WTC11 (cell line): ENCODE results near the gene SMIM1. TPM values are rescaled to one million over a fixed set of nuclear protein-coding genes. Genes with fewer than 3 reads are reported as not detected.
A peak's percentile ranks its signal among the peaks of the same experiment; 100 is the strongest.

Experiments
- ATAC-seq: fragments of 200-7000 bp; cut with Tn5 transposase; 2 replicates; pipeline ENCODE4 v1.10.0; 2021; ENCODE audit warnings: mild to moderate bottlenecking, moderate library complexity
- CTCF ChIA-PET: fragments of 300-600 bp; sonication (Branson Sonifier 250); formaldehyde crosslinking; loops from one replicate; lab custom pipeline; 2021; ENCODE audit warnings: antibody characterized with exemption; lab: Charles Lee
- POLR2A ChIA-PET: fragments of 350-600 bp; sonication (Branson Sonifier 250); formaldehyde crosslinking; loops from one replicate; lab custom pipeline; 2021; ENCODE audit warnings: antibody characterized with exemption; lab: Charles Lee
- DNase-seq: peaks from one replicate; pipeline ENCODE4 v3.0.0; 2021; ENCODE audit warnings: low spot score
- H3K27ac Mint-ChIP-seq: 2 replicates; pipeline ENCODE4 v1.8.0; 2021; ENCODE audit warnings: mixed read lengths
- H3K27me3 Mint-ChIP-seq: 2 replicates; pipeline ENCODE4 v1.8.0; 2021; ENCODE audit warnings: low read depth, mild to moderate bottlenecking, moderate library complexity, mixed read lengths
- H3K36me3 Mint-ChIP-seq: 2 replicates; pipeline ENCODE4 v1.8.0; 2021; ENCODE audit warnings: mixed read lengths
- H3K4me1 Mint-ChIP-seq: 2 replicates; pipeline ENCODE4 v1.8.0; 2022; ENCODE audit warnings: mixed read lengths
- H3K4me3 Mint-ChIP-seq: 2 replicates; pipeline ENCODE4 v1.8.0; 2021; ENCODE audit warnings: mild to moderate bottlenecking, moderate library complexity, mixed read lengths
- H3K9me3 Mint-ChIP-seq: 2 replicates; pipeline ENCODE4 v1.8.0; 2021; ENCODE audit warnings: mixed read lengths
- CTCF ChIP-seq: fragments of 200-600 bp; IDR thresholded peaks from 2 replicates; pipeline ENCODE4 v1.8.0; 2022; ENCODE audit warnings: antibody characterized with exemption
- E2F4 ChIP-seq: sonication (generic); formaldehyde crosslinking; IDR thresholded peaks from 2 replicates; pipeline ENCODE4 v1.8.1; 2022; ENCODE audit warnings: low read depth, mild to moderate bottlenecking, moderate library complexity, missing genetic modification reagents, borderline replicate concordance
- ELF4 ChIP-seq: sonication (generic); formaldehyde crosslinking; IDR thresholded peaks from 2 replicates; pipeline ENCODE4 v1.8.1; 2022; ENCODE audit warnings: low read depth, mild to moderate bottlenecking, moderate library complexity, missing genetic modification reagents
- ERG ChIP-seq: fragments of 250-450 bp; sonication (Bioruptor Pico); IDR thresholded peaks from 2 replicates; pipeline ENCODE4 v1.8.0; 2021; ENCODE audit warnings: mild to moderate bottlenecking
- ESRRA ChIP-seq: sonication (generic); formaldehyde crosslinking; IDR thresholded peaks from 2 replicates; pipeline ENCODE4 v1.8.1; 2022; ENCODE audit warnings: mild to moderate bottlenecking, missing genetic modification reagents, borderline replicate concordance
- FOXJ3 ChIP-seq: sonication (generic); formaldehyde crosslinking; IDR thresholded peaks from 2 replicates; pipeline ENCODE4 v1.9.0; 2021; ENCODE audit warnings: missing genetic modification reagents, mild to moderate bottlenecking, borderline replicate concordance
- GABPB1 ChIP-seq: sonication (generic); formaldehyde crosslinking; IDR thresholded peaks from 2 replicates; pipeline ENCODE4 v1.8.1; 2023; ENCODE audit warnings: mild to moderate bottlenecking, missing genetic modification reagents
- GRHL2 ChIP-seq: fragments of 250-450 bp; sonication (Bioruptor Pico); IDR thresholded peaks from 2 replicates; pipeline ENCODE4 v1.8.0; 2022; ENCODE audit warnings: mild to moderate bottlenecking, moderate library complexity; ENCODE audit not compliant: insufficient replicate concordance, severe bottlenecking
- JUN ChIP-seq: sonication (generic); formaldehyde crosslinking; IDR thresholded peaks from 2 replicates; pipeline ENCODE4 v1.8.0; 2023; ENCODE audit warnings: mild to moderate bottlenecking, missing genetic modification reagents
- RELA ChIP-seq: sonication (generic); formaldehyde crosslinking; IDR thresholded peaks from 2 replicates; pipeline ENCODE4 v1.8.1; 2022; ENCODE audit warnings: missing genetic modification reagents, mild to moderate bottlenecking, borderline replicate concordance
- SMAD3 ChIP-seq: sonication (generic); formaldehyde crosslinking; IDR thresholded peaks from 2 replicates; pipeline ENCODE4 v1.8.0; 2022; ENCODE audit warnings: missing genetic modification reagents, mild to moderate bottlenecking, borderline replicate concordance
- SOX15 ChIP-seq: fragments of 250-450 bp; sonication (Bioruptor Pico); IDR thresholded peaks from 2 replicates; pipeline ENCODE4 v1.9.0; 2021; ENCODE audit warnings: mild to moderate bottlenecking
- TEAD4 ChIP-seq: sonication (generic); formaldehyde crosslinking; IDR thresholded peaks from 2 replicates; pipeline ENCODE4 v1.8.0; 2022; ENCODE audit warnings: mild to moderate bottlenecking, missing genetic modification reagents
- USF1 ChIP-seq: sonication (generic); formaldehyde crosslinking; IDR thresholded peaks from 2 replicates; pipeline ENCODE4 v1.8.0; 2022; ENCODE audit warnings: mild to moderate bottlenecking, missing genetic modification reagents
- ZNF138 ChIP-seq: sonication (generic); formaldehyde crosslinking; conservative IDR thresholded peaks from 2 replicates; pipeline ENCODE4 v1.8.1; 2022; ENCODE audit warnings: mild to moderate bottlenecking, moderate library complexity, missing genetic modification reagents
- ZNF263 ChIP-seq: sonication (generic); formaldehyde crosslinking; IDR thresholded peaks from 2 replicates; pipeline ENCODE4 v1.8.1; 2022; ENCODE audit warnings: low read depth, mild to moderate bottlenecking, moderate library complexity, missing genetic modification reagents
- ZNF317 ChIP-seq: sonication (generic); formaldehyde crosslinking; IDR thresholded peaks from 2 replicates; pipeline ENCODE4 v1.8.1; 2023; ENCODE audit warnings: low read depth, mild to moderate bottlenecking, moderate library complexity, missing genetic modification reagents, borderline replicate concordance
- ZSCAN18 ChIP-seq: fragments of 250-450 bp; sonication (Bioruptor Pico); IDR thresholded peaks from 2 replicates; pipeline ENCODE4 v2.1.2; 2022; ENCODE audit warnings: mild to moderate bottlenecking, moderate library complexity
- total RNA-seq: library from RNA; stranded (reverse); gene quantifications from 3 replicates; pipeline ENCODE4 v1.2.3, GENCODE V29; 2021

SMIM1 gene
- total RNA-seq, 1 experiment from 2014 or later: 10.2 TPM

GRCh38 chr1:3785045-3785444 is 12.5 kb downstream of the SMIM1 start:
- H3K4me1 Mint-ChIP-seq: peaks cover 10% of the 10 kb centered on the region
- DNase-seq (no peak), ATAC-seq (no peak)
- ChIA-PET CTCF (interaction anchor here (0.7 to 6.9 kb wide), 9 partner anchors 9 to 33 kb away, joined by 3 to 39 read pairs (median 5); partner anchors contain the start of genes CCDC27 and LRRC47), POLR2A (interaction anchor here (0.9 kb wide), 1 partner anchor 11 kb away, joined by 3 read pairs; the partner anchor contains the start of gene LRRC47)
- H3K9me3 Mint-ChIP-seq: no peaks in the 10 kb centered on the region
- TF ChIP-seq E2F4 (CRISPR knock-in tag): no peak
- TF ChIP-seq SOX15 (CRISPR knock-in tag): no peak
- TF ChIP-seq ELF4 (CRISPR knock-in tag): no peak
- TF ChIP-seq ESRRA: no peak
- TF ChIP-seq USF1 (CRISPR knock-in tag): no peak
- no peak for TF ChIP-seq ZNF263 (CRISPR knock-in tag)
- TF ChIP-seq RELA (CRISPR knock-in tag): no peak
- TF ChIP-seq CTCF: no peak
- TF ChIP-seq TEAD4: no peak
- no peak for TF ChIP-seq ZNF317
- TF ChIP-seq GABPB1 (CRISPR knock-in tag): no peak
- no peak for TF ChIP-seq ZSCAN18 (CRISPR knock-in tag)
- TF ChIP-seq ZNF138 (CRISPR knock-in tag): no peak
- TF ChIP-seq SMAD3 (CRISPR knock-in tag): no peak
- TF ChIP-seq FOXJ3 (CRISPR knock-in tag): no peak
- TF ChIP-seq ERG (CRISPR knock-in tag): no peak
- TF ChIP-seq GRHL2: no peak
- H3K36me3 Mint-ChIP-seq: peaks cover 72% of the 10 kb centered on the region
- no peak overlapping the region for H3K4me3 Mint-ChIP-seq
- no peaks in the 10 kb centered on the region for H3K27me3 Mint-ChIP-seq
- H3K27ac Mint-ChIP-seq: peak overlapping the region; percentile 86

GRCh38 chr1:3785456-3786157 is 13.1 kb downstream of the SMIM1 start:
- peak; percentile 39; the same call in 1 of the 2 replicates for TF ChIP-seq CTCF
- no peak for TF ChIP-seq JUN
- H3K9me3 Mint-ChIP-seq: no peaks in the 10 kb centered on the region
- no peaks in the 10 kb centered on the region for H3K27me3 Mint-ChIP-seq
- H3K4me3 Mint-ChIP-seq: no peak overlapping the region
- DNase-seq (peak; percentile 80), ATAC-seq (peak; percentile 71)
- POLR2A ChIA-PET: interaction anchor here (0.9 kb wide), 1 partner anchor 10 kb away, joined by 3 read pairs; the partner anchor contains the start of gene LRRC47
- peaks cover 14% of the 10 kb centered on the region for H3K4me1 Mint-ChIP-seq
- CTCF ChIA-PET: interaction anchor here (0.7 to 6.9 kb wide), 9 partner anchors 8 to 61 kb away, joined by 3 to 39 read pairs (median 5); partner anchors contain the start of genes CCDC27 and LRRC47
- peak overlapping the region; percentile 86 for H3K27ac Mint-ChIP-seq
- H3K36me3 Mint-ChIP-seq: peaks cover 66% of the 10 kb centered on the region
